GM23338 (cell line): ENCODE results near the gene C11orf42.

ENCODE experiments used
- CREB1 ChIP-seq: fragments of 250-450 bp; sonication (Bioruptor Pico); IDR thresholded peaks from 2 replicates; pipeline ENCODE4 v1.5.0; 2020; ENCODE audit warnings: low read depth, mild to moderate bottlenecking, moderate library complexity
- CTCF ChIP-seq, 2 experiments: fragments of 200-600 bp in 1 of 2; sonication (generic) in 1 of 2; conservative IDR thresholded peaks; 2 replicates each; pipeline versions ENCODE4 v1.5.1 to v1.6.1; 2016 to 2017; ENCODE audit warnings: antibody characterized with exemption in 2 of 2, low read depth in 2 of 2, mild to moderate bottlenecking in 2 of 2, moderate library complexity in 1 of 2
- ETS1 ChIP-seq: IDR thresholded peaks from 2 replicates; pipeline ENCODE4 v1.6.1; 2016; ENCODE audit warnings: antibody characterized with exemption
- EZH2 ChIP-seq: fragments of 200-600 bp; sonication (generic); IDR thresholded peaks from one replicate; pipeline ENCODE4 v1.8.0; 2017; ENCODE audit warnings: antibody characterized with exemption, mild to moderate bottlenecking, low read depth; ENCODE audit not compliant: unreplicated experiment
- EZH2phosphoT487 ChIP-seq: fragments of 200-600 bp; sonication (generic); IDR thresholded peaks from one replicate; pipeline ENCODE4 v1.8.1; 2018; ENCODE audit warnings: antibody characterized with exemption; ENCODE audit not compliant: unreplicated experiment
- JUNB ChIP-seq: IDR thresholded peaks from one replicate; pipeline ENCODE4 v1.6.1; 2016; ENCODE audit warnings: antibody characterized with exemption; ENCODE audit not compliant: unreplicated experiment
- POLR2AphosphoS5 ChIP-seq: IDR thresholded peaks from 2 replicates; pipeline ENCODE4 v1.6.1; 2016; ENCODE audit warnings: antibody characterized with exemption, low read depth
- REST ChIP-seq: IDR thresholded peaks from one replicate; pipeline ENCODE4 v1.6.1; 2018; ENCODE audit warnings: antibody characterized with exemption; ENCODE audit not compliant: unreplicated experiment
- ZNF114 ChIP-seq: fragments of 250-450 bp; sonication (Bioruptor Pico); IDR thresholded peaks from 2 replicates; pipeline ENCODE4 v1.5.0; 2020; ENCODE audit warnings: mild to moderate bottlenecking, moderate library complexity
- ZNF462 ChIP-seq: fragments of 250-450 bp; sonication (Bioruptor Pico); IDR thresholded peaks from 2 replicates; pipeline ENCODE4 v1.5.0; 2020; ENCODE audit warnings: mild to moderate bottlenecking, moderate library complexity

GRCh38 chr11:6196396-6196795 lies 9.0 kb upstream of the C11orf42 start:
- TF ChIP-seq CTCF (conservative IDR thresholded peaks at IDR 0.05; ENCODE audit: low read depth in 2 of 2): no peak
- TF ChIP-seq REST: no peak
- no peak for TF ChIP-seq POLR2AphosphoS5
- no peak for TF ChIP-seq EZH2
- TF ChIP-seq EZH2phosphoT487: no peak
- no peak for TF ChIP-seq ZNF114 (CRISPR knock-in tag)
- no peak for TF ChIP-seq JUNB
- no peak for TF ChIP-seq CREB1
- TF ChIP-seq ETS1: no peak
- no peak for TF ChIP-seq ZNF462 (CRISPR knock-in tag)
